Measurements from ENCODE around the gene SEL1L. TPM values are rescaled to one million over a fixed set of nuclear protein-coding genes. Genes with fewer than 3 reads are reported as not detected.
"Not testable (repeated sequence)": the region's sequence is repeated elsewhere in the genome, so short reads cannot be mapped to it uniquely, and the experiment has no call there.

SEL1L gene
- total RNA-seq, 1 donor: 19.7 TPM

DNA sequence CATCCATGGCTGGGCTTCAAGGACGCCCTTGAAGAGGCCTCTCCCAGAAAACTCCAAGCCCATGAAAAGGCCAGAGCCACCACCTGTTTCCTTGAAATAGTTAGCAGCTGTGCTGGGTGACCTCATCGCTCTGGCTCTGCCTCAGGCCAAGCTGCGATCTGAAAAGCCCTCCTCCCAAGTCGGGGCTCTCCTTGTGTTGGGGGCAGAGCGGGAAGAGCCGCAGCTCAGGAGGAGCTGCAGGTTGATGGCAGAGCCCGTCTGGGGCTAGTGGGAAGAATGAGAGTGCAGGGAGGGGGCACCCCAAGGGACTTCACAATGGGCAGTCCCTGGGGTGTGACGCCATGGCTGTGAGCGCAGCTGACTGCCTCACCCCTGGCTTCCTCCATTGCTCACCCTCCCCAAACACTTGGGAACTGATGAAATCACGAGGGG is 83.5 kb downstream of the SEL1L start:
- DNase-seq (ENCODE audit: low read depth in 2 of 3, low spot score in 2 of 3): no peak

DNA sequence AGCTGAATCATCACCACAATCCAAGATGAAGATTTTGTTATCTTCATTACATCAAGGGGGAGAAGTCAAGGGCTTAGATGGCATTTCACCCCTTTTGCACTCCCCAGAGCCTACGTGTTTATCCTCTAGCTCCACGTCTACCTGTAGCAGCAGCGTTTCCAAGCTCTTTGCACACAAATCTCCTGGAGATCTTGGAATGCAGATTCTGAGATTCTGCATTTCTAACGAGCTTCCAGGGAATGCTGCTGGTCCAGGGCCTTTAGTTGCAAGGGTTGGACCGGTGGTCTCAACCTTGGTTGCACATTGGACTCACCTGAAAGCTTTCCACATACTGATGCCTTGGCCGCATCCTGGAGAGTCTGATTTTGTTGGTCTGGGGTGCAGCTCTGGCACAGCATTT is 84.1 kb downstream of the SEL1L start:
- no peak for DNase-seq (ENCODE audit: low read depth in 2 of 3, low spot score in 2 of 3)

DNA sequence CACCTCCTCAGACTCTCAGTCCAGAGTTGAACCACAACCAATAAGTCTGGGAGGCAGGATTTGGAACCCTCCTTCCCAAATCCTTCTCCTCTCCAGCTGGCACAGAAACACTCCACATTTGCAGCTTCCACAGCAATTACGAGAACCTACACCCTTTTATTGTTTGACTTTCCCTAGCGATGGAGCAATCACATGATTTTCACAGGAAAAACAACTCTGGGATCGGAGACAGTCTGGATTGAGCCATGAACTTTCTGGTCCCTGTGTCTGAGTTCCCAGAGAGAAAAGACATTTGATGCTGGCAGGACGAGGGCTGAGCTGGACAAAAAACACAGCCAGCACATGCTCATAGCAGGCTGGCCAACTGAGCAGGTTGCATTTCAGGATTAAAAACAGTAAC is 84.5 kb downstream of the SEL1L start:
- no peak for DNase-seq (ENCODE audit: low read depth in 2 of 3, low spot score in 2 of 3)

DNA sequence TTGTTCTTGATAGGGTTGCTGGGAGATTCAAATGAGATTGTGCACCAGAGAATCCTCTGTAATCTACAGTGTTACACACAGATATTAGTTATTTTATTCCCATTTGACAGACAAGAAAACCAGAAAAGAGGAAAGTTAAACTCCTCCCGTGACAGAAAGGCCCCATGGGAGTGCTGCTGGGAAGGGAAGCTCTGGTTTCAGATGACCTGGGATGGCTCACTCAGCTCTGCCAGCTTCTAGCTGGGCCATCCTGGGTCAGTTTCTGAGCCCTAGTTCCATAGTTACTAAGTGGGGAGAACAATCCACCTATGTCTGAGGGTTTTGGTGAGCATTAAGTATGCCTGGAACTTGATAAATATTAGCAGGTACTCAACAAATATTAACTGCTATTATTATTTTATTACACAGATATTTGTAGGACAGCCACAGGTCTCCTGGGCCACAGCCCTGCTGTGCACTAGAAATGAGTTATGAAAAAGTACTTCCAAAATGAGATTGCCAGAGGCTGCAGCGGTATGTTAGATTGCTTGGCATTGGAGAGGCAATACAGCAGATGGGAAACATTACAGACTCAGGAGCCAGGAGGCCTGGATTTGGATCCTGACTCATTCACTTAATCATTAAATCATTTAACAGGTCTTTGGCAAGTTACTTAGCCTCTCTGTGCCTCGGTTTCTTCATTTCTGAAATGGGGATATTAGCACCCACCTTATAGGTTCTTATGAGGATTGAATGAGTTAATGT is 86.5 kb downstream of the SEL1L start:
- no peak for DNase-seq (ENCODE audit: low read depth in 2 of 3, low spot score in 2 of 3)

DNA sequence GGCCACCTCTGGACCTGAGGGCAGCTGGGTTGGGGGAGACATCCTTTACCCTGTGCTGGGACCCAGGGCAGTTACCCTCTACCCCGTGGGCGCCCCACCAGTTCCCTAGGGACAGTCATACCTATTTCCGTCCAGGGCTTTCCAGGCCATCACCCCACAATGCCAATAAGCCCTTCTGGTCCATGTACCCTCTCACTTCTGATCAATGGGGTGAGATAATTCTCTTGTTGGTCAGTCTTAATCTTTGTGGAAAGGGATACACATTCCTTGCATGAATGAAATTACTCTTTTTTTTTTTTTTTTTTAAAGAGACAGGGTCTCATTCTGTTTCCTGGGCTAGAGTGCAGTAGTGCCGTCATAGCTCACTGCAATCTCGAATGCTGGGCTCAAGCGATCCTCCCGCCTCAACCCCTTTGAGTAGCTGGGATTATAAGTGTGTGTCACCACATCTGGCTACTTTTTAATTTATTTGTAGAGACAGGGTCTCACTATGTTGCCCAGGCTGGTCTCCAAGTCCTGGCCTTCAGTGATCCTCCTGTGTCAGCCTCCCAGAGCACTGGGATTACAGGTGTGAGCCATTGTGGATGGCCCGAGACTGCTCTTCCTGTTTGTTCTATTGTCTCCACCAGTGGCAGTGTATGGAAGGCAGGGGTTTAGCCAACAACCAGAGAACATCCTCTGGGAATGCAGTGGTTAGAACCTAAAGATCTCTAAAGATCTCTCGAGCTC is 87.2 kb downstream of the SEL1L start:
- no peak for DNase-seq (ENCODE audit: low read depth in 2 of 3, low spot score in 2 of 3)

DNA sequence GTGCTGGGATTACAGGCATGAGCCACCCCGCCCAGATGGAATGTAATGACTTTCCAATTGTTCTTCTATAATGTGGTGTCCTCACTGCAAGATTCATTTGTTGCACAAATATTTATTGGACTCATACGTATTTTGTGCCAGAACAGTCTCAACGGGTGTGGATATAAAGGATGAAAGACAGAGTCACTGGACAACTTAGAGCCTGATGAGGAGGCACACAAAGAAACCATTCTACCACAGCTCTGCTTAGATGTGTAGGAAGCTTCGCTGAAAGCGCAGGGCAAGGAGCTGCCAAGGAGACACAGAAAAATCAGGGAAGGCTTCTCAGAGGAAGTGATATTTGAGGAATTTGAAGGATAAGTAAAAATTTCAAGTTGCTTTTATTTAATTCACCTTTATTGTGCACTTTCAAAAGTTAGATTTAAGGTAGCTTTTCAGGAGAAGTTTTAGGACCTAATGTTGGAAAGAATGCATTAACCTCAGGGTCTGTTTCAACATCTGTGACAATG is 92.0 kb downstream of the SEL1L start:
- no peak for DNase-seq (ENCODE audit: low read depth in 2 of 3, low spot score in 2 of 3)

DNA sequence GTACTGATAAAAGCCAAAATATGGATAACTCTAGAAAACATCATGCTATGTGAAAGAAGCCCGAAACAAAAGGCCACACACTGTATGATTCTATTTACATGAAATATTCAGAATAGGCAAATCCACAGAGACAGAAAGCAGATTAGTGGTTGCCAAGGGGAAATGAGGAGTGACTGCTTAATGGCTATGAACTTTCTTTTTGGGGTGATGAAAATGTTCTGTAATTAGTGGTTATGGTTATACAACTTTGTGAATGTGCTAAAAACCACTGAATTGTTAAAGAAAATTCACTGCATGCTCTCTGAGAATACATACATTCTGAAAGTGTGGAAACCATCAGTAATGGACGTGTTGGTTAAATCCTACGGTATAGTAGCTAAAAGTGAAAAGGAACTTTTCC is 93.6 kb downstream of the SEL1L start:
- DNase-seq (ENCODE audit: low read depth in 2 of 3, low spot score in 2 of 3): no peak

DNA sequence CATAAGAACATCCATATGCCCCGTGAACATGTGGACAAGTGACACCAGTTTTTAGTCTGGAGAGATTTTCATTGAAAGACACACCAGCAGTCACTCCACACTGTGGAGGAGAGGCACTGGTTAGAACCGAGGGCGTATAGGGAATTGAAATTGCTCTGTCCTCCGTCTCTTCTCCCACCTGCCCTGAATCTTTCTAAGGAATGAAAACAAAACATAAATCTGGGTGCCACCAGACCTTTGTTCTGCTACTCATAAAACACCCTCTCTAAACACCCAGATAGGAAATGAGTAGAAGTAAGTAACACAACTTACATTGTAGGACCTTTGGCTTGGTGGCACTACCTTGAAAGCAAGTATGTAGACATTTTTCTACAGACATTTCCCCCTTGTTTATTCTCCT is 96.4 kb downstream of the SEL1L start:
- DNase-seq (ENCODE audit: low read depth in 2 of 3, low spot score in 2 of 3): no peak

DNA sequence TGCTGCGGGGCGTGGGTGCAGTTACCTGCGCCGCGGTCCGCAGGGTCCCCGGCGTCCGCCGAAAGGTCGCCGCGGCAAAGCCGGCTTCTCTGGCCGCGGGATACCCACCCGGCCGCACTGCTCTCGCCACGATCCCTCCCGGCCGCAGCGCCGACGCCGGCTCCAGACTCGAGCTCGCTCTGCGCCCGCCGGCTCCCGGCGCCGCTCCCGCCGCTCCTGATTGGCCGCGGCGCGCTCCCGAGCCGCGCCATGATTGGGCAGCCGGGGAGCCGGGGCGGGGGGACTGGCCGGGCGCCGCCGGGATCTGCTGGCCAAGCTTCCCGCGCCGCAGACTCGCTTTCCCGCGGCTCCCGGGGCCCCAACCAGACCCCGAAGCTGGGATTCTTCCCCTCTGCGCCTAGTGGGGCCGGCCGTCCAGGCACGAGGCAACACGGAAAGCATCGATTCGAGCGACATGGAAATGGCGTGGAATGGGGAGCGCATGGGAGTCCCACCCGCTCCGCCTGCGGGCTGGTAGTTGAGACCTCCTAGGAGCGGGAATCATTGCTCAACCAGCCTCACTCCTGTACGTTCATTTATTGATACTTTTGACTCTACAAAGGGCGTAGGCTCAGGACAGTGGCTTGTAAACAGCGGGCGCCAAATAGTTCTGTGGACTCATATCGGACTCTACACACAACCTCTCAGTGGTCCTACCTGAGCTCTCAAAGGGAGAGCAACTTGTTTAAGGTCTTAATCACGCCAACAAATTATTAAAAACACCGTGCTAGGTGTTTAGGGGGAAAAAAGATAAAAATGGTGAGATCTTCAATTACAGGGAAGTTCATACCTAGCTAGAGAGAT is 97.1 kb downstream of the SEL1L start:
- DNase-seq (ENCODE audit: low read depth in 2 of 3, low spot score in 2 of 3): peak in 2 of 3 donors; percentile 76 to 79

DNA sequence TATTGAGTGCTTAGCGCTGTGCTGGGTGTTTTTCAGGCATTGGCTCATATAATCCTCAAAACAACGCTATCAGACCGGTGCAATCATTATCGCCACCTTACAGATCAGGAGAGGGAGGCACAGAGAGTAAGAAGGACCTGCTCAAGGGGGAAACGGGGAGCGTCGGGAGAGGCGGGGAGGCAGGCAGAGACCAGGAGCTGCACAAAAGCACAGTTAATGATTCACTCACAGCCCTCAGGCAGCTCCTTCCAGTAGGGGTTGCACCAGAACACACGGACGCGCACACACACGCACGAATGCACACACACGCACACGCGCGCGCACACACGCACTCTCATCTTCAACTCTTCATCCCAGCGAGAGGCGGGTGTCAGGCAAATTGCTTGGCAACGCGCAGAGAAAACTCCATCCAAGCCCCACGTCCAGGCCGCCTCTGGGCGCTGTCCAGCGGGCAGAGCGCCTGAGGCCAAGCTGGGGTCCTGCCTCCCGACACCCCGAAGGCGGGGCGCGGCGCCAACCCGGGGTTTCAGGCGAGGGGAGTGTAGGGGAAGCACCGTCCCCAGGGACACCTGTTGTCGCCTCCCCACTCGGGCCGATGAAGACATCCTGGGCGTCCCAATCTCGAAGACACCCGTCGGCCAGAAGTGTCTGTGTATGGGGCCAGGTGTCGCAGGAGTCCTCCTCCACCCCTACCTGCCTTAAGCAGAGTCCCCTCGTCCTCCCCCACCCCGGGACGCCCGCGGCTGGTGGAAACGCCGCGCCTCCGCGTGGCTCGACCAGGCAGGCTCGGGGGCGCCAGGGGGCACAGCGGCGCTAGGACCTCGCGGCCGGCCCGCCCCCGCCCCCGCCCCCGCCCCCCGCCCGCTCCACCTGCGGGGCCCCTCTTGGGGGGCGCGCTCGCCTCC is 98.0 kb downstream of the SEL1L start:
- DNase-seq (ENCODE audit: low read depth in 2 of 3, low spot score in 2 of 3): peak in 2 of 3 donors; percentile 62 to 69

DNA sequence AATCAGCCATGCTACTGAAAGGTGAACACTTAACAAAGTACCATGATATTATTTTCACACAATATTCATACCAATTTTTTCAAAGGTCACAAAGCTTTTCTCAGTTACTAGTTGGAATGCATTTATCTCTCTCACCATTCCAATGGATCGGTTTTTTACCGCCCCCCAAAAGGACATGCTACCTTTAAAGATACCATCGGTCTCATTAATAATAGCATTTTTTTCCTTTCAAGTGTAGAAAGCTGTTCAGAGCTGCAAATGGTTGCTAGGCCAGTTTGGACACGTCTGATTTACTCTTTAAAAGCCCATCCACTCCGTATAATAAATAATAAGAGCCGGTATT is 98.6 kb downstream of the SEL1L start:
- no peak for DNase-seq (ENCODE audit: low read depth in 2 of 3, low spot score in 2 of 3)

DNA sequence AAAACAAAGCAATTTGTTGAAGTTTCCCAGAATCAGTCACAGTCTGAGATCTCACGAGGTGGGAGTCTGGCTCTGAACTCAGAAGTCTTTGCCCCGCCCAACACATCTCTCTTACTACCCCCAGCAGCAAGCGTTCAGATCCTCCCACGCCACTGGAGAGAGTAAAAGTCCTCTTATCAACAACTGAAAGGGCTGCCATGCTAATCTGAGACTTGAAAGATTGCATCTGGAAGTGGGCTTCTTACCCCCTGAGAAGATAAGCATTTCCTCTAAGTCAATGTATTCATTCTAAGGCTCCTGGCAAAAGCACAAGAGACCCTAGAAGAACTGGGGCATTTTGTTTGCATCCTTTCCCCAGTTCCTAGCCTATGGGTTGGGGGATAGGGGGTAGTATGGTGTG is 99.4 kb downstream of the SEL1L start:
- no peak for DNase-seq (ENCODE audit: low read depth in 2 of 3, low spot score in 2 of 3)

DNA sequence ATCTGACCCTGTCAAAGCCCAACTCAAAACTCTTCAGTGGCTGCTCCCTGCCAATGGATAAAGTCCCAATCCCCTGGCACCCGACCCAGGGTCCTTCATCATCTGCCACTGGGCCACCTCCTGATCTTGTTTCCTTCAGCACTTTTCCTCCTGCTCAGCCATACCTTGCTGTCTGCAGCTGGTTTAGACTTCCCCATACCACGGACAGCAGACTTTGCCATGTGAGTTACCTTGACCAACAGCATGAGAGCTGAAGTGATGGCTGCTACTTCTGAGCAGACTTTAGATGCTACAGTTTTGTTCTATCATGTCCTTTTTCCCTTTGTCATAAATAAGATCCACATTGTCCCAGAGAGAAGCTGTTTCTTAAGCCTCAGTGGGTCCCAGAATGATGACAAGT is 100.3 kb downstream of the SEL1L start:
- DNase-seq (ENCODE audit: low read depth in 2 of 3, low spot score in 2 of 3): no peak

DNA sequence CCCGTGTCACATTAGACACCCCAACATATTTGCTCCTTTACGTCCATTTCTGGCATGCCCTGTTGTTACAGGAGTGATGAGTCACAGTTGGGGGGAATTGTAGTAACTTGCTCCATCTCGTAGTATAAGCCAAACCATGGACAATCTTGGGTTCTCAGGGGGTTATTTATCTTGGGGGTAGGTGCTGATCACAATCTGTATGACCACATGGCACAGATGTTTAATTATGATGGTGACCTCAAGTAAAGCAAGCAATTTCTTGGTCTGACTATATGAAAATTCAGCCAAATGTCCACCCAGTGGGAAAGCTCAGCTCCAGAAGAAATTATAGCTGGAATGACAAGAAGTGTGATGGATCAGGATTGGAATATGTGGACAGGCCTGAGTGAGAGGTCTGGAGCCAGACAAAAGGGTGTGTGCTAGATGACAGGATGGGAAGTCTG is 101.4 kb downstream of the SEL1L start:
- peak in 1 of 3 donors; percentile 57 for DNase-seq (ENCODE audit: low read depth in 2 of 3, low spot score in 2 of 3)

DNA sequence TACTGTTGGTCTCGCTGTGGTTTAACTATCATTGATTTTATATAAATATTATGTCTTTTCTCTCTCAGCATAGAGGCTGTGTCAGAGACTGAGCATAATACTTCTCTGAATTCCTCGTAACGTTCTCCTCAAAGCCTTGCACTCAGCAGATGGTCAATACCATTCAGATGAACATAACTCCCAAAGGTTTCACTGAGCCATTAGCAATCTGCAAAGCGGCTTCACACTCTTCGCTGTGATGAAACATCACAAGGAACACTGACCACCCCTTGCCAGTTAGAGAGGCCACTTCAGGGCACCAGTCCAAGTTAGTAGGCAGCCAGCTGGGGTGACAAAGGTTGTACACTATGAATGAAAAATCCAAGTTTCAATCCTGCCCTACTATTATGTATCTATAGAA is 103.4 kb downstream of the SEL1L start:
- DNase-seq (ENCODE audit: low read depth in 2 of 3, low spot score in 2 of 3): no peak

DNA sequence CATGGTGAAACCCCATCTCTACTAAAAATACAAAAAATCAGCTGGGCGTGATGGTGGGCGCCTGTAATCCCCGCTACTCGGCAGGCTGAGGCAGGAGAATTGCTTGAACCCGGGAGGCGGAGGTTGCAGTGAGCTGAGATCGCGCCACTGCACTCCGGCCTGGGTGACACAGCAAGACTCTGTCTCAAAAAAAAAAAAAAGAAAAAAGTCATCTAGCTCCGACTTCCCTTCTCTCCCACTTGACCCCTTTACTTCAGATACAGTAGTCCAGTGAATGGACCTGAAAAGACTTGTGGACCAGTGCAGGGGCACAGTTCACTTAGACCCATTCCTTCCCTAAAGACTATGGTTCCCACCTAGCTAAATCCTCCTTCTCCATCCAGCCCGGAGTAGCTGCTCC is 103.9 kb downstream of the SEL1L start:
- DNase-seq (ENCODE audit: low read depth in 2 of 3, low spot score in 2 of 3): not testable (repeated sequence)

DNA sequence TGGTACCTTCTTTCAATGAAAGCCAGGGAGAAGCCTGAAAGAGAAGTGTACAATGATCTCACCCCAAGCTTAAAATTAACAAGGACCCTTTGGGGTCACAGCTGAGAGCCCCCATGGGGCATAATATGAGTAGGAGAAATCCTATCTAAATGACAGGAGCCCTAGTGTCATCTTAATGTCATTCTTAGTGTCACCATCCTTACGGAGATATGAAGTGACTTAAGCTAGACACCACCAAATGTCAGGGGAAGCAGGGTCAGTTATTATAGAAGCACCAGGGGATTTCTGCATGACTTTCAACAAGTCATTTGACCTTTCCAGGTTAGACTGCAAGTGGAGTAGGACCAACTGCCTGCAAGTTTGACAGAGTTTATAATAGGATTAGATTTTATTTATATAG is 104.6 kb downstream of the SEL1L start:
- no peak for DNase-seq (ENCODE audit: low read depth in 2 of 3, low spot score in 2 of 3)

DNA sequence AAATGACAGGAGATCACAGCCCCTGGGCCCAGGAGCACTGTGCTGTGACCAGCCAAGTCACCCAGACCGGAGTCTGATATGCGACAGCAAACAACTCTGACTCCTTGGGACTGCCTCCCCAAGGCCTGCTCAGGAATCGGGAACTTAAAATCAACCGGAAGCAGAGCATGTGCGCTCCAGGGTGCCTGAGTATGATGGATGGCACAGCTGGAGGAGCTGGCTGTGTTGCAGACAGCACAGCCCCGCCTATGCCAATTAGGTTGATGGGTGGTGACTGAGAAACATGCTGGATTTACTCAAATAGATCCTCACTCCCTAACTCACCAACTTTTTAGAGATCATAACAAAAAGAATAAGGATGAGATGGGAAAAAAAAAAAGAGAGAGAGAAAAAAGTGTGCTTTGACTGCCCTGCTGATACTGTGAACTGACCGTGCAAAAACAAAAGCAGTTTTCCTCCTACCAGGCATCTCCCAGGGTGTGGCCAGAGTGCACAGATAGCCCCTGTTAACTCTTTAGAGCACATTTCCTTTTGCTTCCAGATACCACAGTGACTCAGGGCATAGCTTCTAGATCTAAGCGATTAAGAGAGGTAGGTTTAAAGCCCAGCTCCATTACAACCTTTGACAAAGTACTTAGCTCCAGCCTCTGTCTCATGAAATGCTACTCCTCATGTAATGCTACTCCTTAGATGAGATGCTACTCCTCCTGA is 106.2 kb downstream of the SEL1L start:
- DNase-seq (ENCODE audit: low read depth in 2 of 3, low spot score in 2 of 3): peak in 2 of 3 donors; percentile 67 to 83

DNA sequence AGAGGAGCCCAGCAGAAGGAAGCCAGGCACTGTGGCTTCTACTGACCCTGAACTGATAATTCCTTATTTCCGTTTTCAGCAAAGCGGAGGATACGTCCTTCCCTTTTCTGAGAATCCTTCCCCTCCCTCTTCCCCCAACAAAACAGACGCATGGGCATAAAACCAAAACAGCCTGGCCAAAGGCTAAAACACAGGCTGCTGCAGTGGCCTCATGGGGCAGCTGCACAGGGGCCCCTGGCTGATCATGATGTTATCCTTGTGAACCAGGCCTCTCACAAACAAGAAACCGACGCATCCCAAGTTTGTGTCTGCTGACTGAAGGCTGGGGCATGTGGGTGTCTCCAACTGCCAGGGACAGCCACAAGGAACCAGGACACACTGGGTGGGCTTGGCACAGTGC is 110.1 kb downstream of the SEL1L start:
- DNase-seq (ENCODE audit: low read depth in 2 of 3, low spot score in 2 of 3): peak in 1 of 3 donors; percentile 25
